Choroid plexus epithelial cell (primary cell): ENCODE data around the gene KHDC4.

Experiments used
- DNase-seq: peaks from one replicate; pipeline ENCODE4 v3.0.0-alpha.2; 2010; ENCODE audit warnings: low read depth
- H3K4me3 ChIP-seq: 2 replicates; pipeline ENCODE4 v1.5.1; 2011; ENCODE audit warnings: low read depth, mild to moderate bottlenecking, control low read depth, low read length, moderate library complexity
- CTCF ChIP-seq: conservative IDR thresholded peaks from 2 replicates; pipeline ENCODE4 v1.5.1; 2011; ENCODE audit warnings: low read depth, mild to moderate bottlenecking, control low read depth, inconsistent platforms, low read length, moderate library complexity

Gene KHDC4

GRCh38 chr1:155913969-155914757, 20.1 kb downstream of the KHDC4 start:
- DNase-seq: no peak
- TF ChIP-seq CTCF: no peak
- no peak overlapping the region for H3K4me3 ChIP-seq

GRCh38 chr1:155912056-155912536, 22.1 kb downstream of the KHDC4 start:
- no peak for TF ChIP-seq CTCF
- no peak for DNase-seq
- H3K4me3 ChIP-seq: no peak overlapping the region

GRCh38 chr1:155911156-155912055, 22.8 kb downstream of the KHDC4 start, which contains the start of gene RIT1:
TSS of gene RIT1 (minus strand) at chr1:155911349. CDS start at chr1:155910761, 588 bp downstream.
- no peak for TF ChIP-seq CTCF
- peak; percentile 81 for DNase-seq
- peak within 1 kb of the TSS; percentile 85 for H3K4me3 ChIP-seq

- TF ChIP-seq CTCF: peak; percentile 32
- DNase-seq: peak; percentile 53
Observed at GRCh38 chr1:155910621-155911121, 23.5 kb downstream of the KHDC4 start.

GRCh38 chr1:155909894-155910293, 24.3 kb downstream of the KHDC4 start:
- H3K4me3 ChIP-seq: peak overlapping the region; percentile 0
- DNase-seq: peak; percentile 56
- TF ChIP-seq CTCF: no peak

More at GRCh38 chr1:155910621-155911121, 23.5 kb downstream of the KHDC4 start:
- peak overlapping the region; percentile 85 for H3K4me3 ChIP-seq

GRCh38 chr1:155904261-155904660, 30.0 kb downstream of the KHDC4 start:
- no peak for TF ChIP-seq CTCF
- H3K4me3 ChIP-seq: no peak overlapping the region
- DNase-seq: no peak
